ENCODE measurements around the gene PRKAA2.

GRCh38 chr1:56644919-56645676, at the start of gene PRKAA2:
- TF ChIP-seq, protein P1, sequence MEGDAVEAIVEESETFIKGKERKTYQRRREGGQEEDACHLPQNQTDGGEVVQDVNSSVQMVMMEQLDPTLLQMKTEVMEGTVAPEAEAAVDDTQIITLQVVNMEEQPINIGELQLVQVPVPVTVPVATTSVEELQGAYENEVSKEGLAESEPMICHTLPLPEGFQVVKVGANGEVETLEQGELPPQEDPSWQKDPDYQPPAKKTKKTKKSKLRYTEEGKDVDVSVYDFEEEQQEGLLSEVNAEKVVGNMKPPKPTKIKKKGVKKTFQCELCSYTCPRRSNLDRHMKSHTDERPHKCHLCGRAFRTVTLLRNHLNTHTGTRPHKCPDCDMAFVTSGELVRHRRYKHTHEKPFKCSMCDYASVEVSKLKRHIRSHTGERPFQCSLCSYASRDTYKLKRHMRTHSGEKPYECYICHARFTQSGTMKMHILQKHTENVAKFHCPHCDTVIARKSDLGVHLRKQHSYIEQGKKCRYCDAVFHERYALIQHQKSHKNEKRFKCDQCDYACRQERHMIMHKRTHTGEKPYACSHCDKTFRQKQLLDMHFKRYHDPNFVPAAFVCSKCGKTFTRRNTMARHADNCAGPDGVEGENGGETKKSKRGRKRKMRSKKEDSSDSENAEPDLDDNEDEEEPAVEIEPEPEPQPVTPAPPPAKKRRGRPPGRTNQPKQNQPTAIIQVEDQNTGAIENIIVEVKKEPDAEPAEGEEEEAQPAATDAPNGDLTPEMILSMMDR (IDR thresholded peaks at IDR 0.05): no peak
- no peak for TF ChIP-seq POLR2A (IDR thresholded peaks at IDR 0.05)

Measured in ovary (tissue), 3 donors.